Stimulated activated naive B cell treated with anti-CD40 and anti-IgM and Interleukin-4, amounts not matched to agents 10 μg/mL and 1 μg/mL and 100 μg/mL, for 72 hours (primary cell): ENCODE results near the gene GALNT13.
A peak's percentile ranks its signal among the peaks of the same experiment; 100 is the strongest.

Experiments used
- ATAC-seq, 2 donors: fragments of 150-1000 bp; cut with Tn5 transposase; replicated peaks; 2 replicates each; pipeline ENCODE4 v1.10.0; 2021; ENCODE audit warnings: moderate library complexity in 1 of 2
- DNase-seq: peaks from one replicate; pipeline ENCODE4 v3.0.0; 2021
- H3K27ac Mint-ChIP-seq: one replicate; pipeline ENCODE4 v1.8.0; 2022; ENCODE audit warnings: mild to moderate bottlenecking, mixed read lengths
- H3K27me3 Mint-ChIP-seq, 2 donors: one replicate each; pipeline ENCODE4 v1.8.0; 2022; ENCODE audit warnings: mixed read lengths in 2 of 2
- H3K36me3 Mint-ChIP-seq, 2 donors: one replicate each; pipeline ENCODE4 v1.8.0; 2022; ENCODE audit warnings: mixed read lengths in 2 of 2, mild to moderate bottlenecking in 1 of 2
- H3K4me1 Mint-ChIP-seq, 2 donors: one replicate each; pipeline ENCODE4 v1.8.0; 2022; ENCODE audit warnings: mixed read lengths in 2 of 2, mild to moderate bottlenecking in 1 of 2
- H3K4me3 Mint-ChIP-seq, 2 donors: one replicate each; pipeline ENCODE4 v1.8.0; 2022; ENCODE audit warnings: mild to moderate bottlenecking in 2 of 2, mixed read lengths in 2 of 2, moderate library complexity in 1 of 2
- H3K9me3 Mint-ChIP-seq, 2 donors: one replicate each; pipeline ENCODE4 v1.8.0; 2022; ENCODE audit warnings: mixed read lengths in 2 of 2, mild to moderate bottlenecking in 1 of 2

GALNT13 gene

GRCh38 chr2:153890576-153890975 is 18.9 kb downstream of the GALNT13 start:
- H3K27me3 Mint-ChIP-seq: no peaks in the 10 kb centered on the region
- no peaks in the 10 kb centered on the region for H3K4me1 Mint-ChIP-seq
- DNase-seq (no peak), ATAC-seq (no peak)
- H3K27ac Mint-ChIP-seq: no peak overlapping the region
- no peak overlapping the region for H3K4me3 Mint-ChIP-seq
- no peaks in the 10 kb centered on the region for H3K36me3 Mint-ChIP-seq
- H3K9me3 Mint-ChIP-seq: peaks cover 7 to 8% of the 10 kb centered on the region in 2 donors

GRCh38 chr2:153891051-153891450 is 19.3 kb downstream of the GALNT13 start:
- ATAC-seq (no peak), DNase-seq (no peak)
- H3K36me3 Mint-ChIP-seq: no peaks in the 10 kb centered on the region
- H3K27me3 Mint-ChIP-seq: no peaks in the 10 kb centered on the region
- H3K4me1 Mint-ChIP-seq: no peaks in the 10 kb centered on the region
- no peak overlapping the region for H3K27ac Mint-ChIP-seq
- peaks cover 4 to 7% of the 10 kb centered on the region in 2 donors for H3K9me3 Mint-ChIP-seq
- no peak overlapping the region for H3K4me3 Mint-ChIP-seq

- no peaks in the 10 kb centered on the region for H3K27me3 Mint-ChIP-seq
- no peak overlapping the region for H3K4me3 Mint-ChIP-seq
These were observed 41.2 kb downstream of the GALNT13 start for GRCh38 chr2:153912798-153913396.

GRCh38 chr2:153917570-153917969 is 45.8 kb downstream of the GALNT13 start:
- no peak overlapping the region for H3K27ac Mint-ChIP-seq
- DNase-seq: no peak
- no peaks in the 10 kb centered on the region for H3K27me3 Mint-ChIP-seq

More at GRCh38 chr2:153912798-153913396, 41.2 kb downstream of the GALNT13 start:
- Mint-ChIP-seq H3K27ac (no peak overlapping the region), H3K36me3 (no peaks in the 10 kb centered on the region), H3K4me1 (no peaks in the 10 kb centered on the region), H3K9me3 (peaks cover 9 to 17% of the 10 kb centered on the region in 2 donors)
- ATAC-seq: no peak
- no peak for DNase-seq

DNA sequence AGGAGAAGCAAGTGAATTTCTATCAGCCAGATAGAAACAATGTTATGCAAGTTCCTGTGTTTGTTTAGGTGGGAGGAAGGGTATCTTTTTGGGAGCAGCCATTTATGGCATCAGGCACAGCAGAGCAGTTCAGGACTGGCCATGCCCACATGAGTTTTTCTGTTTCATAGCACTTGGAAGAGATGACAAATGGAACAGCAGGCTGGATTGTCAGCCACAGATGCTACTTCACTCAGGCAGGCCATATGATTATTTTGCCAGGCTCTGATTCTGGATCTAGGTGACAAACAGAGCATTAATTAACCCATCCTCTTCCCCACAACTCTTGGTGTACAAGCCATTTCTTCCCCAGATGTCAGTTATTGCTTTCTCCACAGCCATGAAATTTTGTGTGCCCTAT is 63.8 kb downstream of the GALNT13 start:
- no peak for ATAC-seq
- Mint-ChIP-seq H3K9me3 (peaks cover 8 to 13% of the 10 kb centered on the region in 2 donors), H3K4me3 (no peak overlapping the region), H3K4me1 (no peaks in the 10 kb centered on the region), H3K27ac (no peak overlapping the region), H3K36me3 (no peaks in the 10 kb centered on the region), H3K27me3 (no peaks in the 10 kb centered on the region)
- DNase-seq: no peak

More at GRCh38 chr2:153917570-153917969, 45.8 kb downstream of the GALNT13 start:
- no peak for ATAC-seq
- no peaks in the 10 kb centered on the region for H3K4me1 Mint-ChIP-seq
- no peak overlapping the region for H3K4me3 Mint-ChIP-seq
- H3K9me3 Mint-ChIP-seq: peaks cover 2 to 4% of the 10 kb centered on the region in 2 donors
- H3K36me3 Mint-ChIP-seq: no peaks in the 10 kb centered on the region

- H3K4me3 Mint-ChIP-seq: no peak overlapping the region
- ATAC-seq (peak; percentile 42 to 51), DNase-seq (no peak)
- H3K27ac Mint-ChIP-seq: no peak overlapping the region
- no peaks in the 10 kb centered on the region for H3K36me3 Mint-ChIP-seq
- peaks cover 0 to 6% of the 10 kb centered on the region in 2 donors for H3K9me3 Mint-ChIP-seq
- no peaks in the 10 kb centered on the region for H3K27me3 Mint-ChIP-seq
- H3K4me1 Mint-ChIP-seq: no peaks in the 10 kb centered on the region
These were observed 67.5 kb downstream of the GALNT13 start for GRCh38 chr2:153939124-153939796.

- ATAC-seq: no peak
- Mint-ChIP-seq H3K27ac (no peak overlapping the region), H3K27me3 (no peaks in the 10 kb centered on the region), H3K9me3 (peaks cover 0 to 6% of the 10 kb centered on the region in 2 donors), H3K4me1 (no peaks in the 10 kb centered on the region), H3K4me3 (no peak overlapping the region), H3K36me3 (no peaks in the 10 kb centered on the region)
- DNase-seq: no peak
These were observed 68.8 kb downstream of the GALNT13 start for GRCh38 chr2:153940511-153940910.

- no peaks in the 10 kb centered on the region for H3K27me3 Mint-ChIP-seq
- no peak for ATAC-seq
- H3K36me3 Mint-ChIP-seq: no peaks in the 10 kb centered on the region
- no peaks in the 10 kb centered on the region for H3K4me1 Mint-ChIP-seq
- no peak overlapping the region for H3K27ac Mint-ChIP-seq
- no peaks in the 10 kb centered on the region for H3K9me3 Mint-ChIP-seq
- no peak for DNase-seq
- H3K4me3 Mint-ChIP-seq: no peak overlapping the region
These were observed 73.1 kb downstream of the GALNT13 start for GRCh38 chr2:153944800-153945199.

DNA sequence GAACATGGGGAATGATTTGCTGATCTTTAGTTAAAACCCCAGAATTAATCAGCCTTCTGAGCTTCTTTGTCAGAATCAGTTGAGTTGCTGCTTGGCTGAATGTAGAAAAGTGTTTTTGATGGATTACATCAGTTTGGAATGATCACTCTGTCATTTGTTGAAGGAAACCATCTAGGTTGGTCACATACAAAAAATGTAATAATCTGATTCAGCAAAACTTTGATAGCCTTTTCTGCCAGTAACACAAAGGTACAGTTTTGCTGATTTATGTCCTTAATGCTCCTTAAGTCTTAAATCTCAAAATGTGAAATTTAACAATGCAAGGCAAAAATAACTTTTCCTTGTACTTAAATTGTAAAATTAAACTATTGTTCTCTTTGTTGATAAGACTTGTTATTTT is 74.3 kb downstream of the GALNT13 start:
- DNase-seq (no peak), ATAC-seq (no peak)
- no peaks in the 10 kb centered on the region for H3K36me3 Mint-ChIP-seq
- no peaks in the 10 kb centered on the region for H3K9me3 Mint-ChIP-seq
- no peak overlapping the region for H3K27ac Mint-ChIP-seq
- no peaks in the 10 kb centered on the region for H3K4me1 Mint-ChIP-seq
- no peak overlapping the region for H3K4me3 Mint-ChIP-seq
- H3K27me3 Mint-ChIP-seq: no peaks in the 10 kb centered on the region

GRCh38 chr2:153953761-153954160 is 82.0 kb downstream of the GALNT13 start:
- H3K36me3 Mint-ChIP-seq: no peaks in the 10 kb centered on the region

DNA sequence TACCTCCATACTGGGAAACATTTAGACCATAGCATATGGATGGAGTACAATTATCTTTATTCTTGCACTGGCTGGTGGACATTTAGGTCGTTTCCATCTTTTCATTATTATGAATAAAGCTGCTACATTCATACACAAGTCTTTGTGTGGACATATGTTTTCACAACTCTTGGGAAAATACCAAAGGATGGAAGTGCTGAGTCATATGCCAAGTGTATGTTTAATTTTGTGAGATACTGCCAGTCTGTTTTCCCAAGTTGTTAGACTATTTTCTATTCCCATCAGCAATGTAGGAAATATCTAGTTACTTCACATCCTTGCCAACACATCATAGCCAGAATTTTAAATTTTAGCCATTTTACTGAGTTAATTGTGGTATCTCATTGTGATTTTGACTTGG is 91.5 kb downstream of the GALNT13 start:
- DNase-seq (no peak), ATAC-seq (no peak)
- no peak overlapping the region for H3K4me3 Mint-ChIP-seq
- H3K27ac Mint-ChIP-seq: no peak overlapping the region
- no peaks in the 10 kb centered on the region for H3K27me3 Mint-ChIP-seq
- no peaks in the 10 kb centered on the region for H3K4me1 Mint-ChIP-seq
- peaks cover 8 to 11% of the 10 kb centered on the region in 2 donors for H3K9me3 Mint-ChIP-seq
- no peaks in the 10 kb centered on the region for H3K36me3 Mint-ChIP-seq

More at GRCh38 chr2:153953761-153954160, 82.0 kb downstream of the GALNT13 start:
- Mint-ChIP-seq H3K27ac (no peak overlapping the region), H3K4me3 (no peak overlapping the region), H3K27me3 (no peaks in the 10 kb centered on the region), H3K4me1 (no peaks in the 10 kb centered on the region), H3K9me3 (peaks cover 1 to 8% of the 10 kb centered on the region in 2 donors)
- DNase-seq (no peak), ATAC-seq (no peak)

DNA sequence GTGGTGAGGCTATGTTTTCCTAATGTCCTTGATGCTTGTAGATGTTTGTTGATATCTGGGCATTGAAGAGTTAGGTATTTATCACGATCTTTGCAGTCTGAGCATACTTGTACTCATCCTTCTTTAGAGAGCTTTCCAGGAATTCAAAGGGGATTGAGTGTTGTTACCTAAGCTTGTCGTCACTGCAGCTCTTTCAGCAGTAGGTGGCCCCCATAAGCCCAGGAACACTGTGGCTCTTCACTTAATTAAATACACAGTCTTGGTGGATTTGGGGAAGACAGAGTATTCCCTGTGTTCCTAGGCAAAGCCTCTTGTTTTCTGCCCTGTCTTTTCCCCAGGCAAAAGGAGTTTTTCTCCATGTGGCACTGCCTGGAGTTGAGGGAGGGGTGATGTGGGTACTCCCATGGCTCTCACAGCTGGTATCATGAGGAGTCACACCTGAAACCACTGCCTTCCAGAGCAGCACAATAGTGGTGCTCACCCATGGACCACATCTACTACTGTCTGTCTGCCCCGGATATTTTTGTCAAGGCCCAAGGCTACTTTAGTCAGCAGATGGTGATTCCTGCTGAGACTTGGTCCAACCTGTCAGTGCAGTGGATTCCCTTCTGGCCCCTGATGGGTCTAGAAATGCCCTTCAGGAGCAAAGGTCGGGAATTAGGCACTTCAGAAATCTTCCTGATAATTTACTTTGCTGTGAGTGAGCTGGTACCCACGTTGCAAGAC is 95.7 kb downstream of the GALNT13 start:
- no peaks in the 10 kb centered on the region for H3K4me1 Mint-ChIP-seq
- no peak for ATAC-seq
- H3K9me3 Mint-ChIP-seq: peaks cover 0 to 5% of the 10 kb centered on the region in 2 donors
- no peaks in the 10 kb centered on the region for H3K36me3 Mint-ChIP-seq
- DNase-seq: no peak
- H3K4me3 Mint-ChIP-seq: no peak overlapping the region
- H3K27me3 Mint-ChIP-seq: no peaks in the 10 kb centered on the region
- no peak overlapping the region for H3K27ac Mint-ChIP-seq

DNA sequence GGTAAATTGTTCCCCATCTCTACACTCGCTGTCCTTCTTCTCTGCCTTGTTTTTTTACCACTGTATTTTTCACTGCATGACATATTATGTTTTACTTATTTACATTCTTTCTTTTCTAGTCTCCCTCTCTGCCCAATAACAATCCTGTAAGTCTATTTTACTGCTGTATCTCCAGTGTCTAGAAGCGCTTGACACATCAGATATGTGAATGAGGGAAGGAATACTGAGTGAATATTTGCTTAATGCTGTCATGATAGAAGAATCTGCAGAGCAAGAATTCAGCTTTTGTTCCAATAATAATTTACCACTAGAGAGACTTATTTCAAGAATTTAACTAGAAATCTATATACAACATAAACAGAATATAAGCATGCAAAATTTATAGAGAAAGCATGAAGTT is 99.5 kb downstream of the GALNT13 start:
- Mint-ChIP-seq H3K27ac (no peak overlapping the region), H3K4me1 (no peaks in the 10 kb centered on the region), H3K9me3 (peaks cover 0 to 8% of the 10 kb centered on the region in 2 donors), H3K27me3 (no peaks in the 10 kb centered on the region), H3K4me3 (no peak overlapping the region), H3K36me3 (no peaks in the 10 kb centered on the region)
- no peak for DNase-seq
- no peak for ATAC-seq

DNA sequence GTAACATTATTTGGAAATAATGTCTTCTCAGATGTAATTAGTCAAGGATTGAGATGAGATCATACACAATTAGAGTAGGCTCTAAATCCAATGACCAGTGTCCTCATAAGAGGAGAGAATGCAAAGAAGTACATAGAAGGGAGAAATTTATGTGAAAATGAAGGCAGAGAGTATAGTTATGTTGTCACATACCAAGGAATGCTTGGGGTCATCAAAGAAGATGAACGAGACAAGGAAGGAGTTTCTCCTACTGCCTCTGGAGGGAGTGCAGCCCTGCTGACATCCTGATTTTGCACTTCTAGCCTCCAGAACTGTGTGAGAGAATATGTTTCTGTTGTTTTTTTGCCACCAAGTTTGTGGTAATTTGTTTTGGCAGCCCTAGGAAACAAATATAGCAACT is 100.1 kb downstream of the GALNT13 start:
- Mint-ChIP-seq H3K36me3 (no peaks in the 10 kb centered on the region), H3K27me3 (no peaks in the 10 kb centered on the region), H3K4me1 (no peaks in the 10 kb centered on the region), H3K4me3 (no peak overlapping the region), H3K27ac (no peak overlapping the region), H3K9me3 (peaks cover 0 to 8% of the 10 kb centered on the region in 2 donors)
- ATAC-seq: no peak
- no peak for DNase-seq

GRCh38 chr2:153972412-153972811 is 100.7 kb downstream of the GALNT13 start:
- DNase-seq (no peak), ATAC-seq (no peak)
- no peak overlapping the region for H3K27ac Mint-ChIP-seq
- H3K4me3 Mint-ChIP-seq: no peak overlapping the region
- no peaks in the 10 kb centered on the region for H3K4me1 Mint-ChIP-seq
- H3K36me3 Mint-ChIP-seq: no peaks in the 10 kb centered on the region
- H3K27me3 Mint-ChIP-seq: no peaks in the 10 kb centered on the region
- H3K9me3 Mint-ChIP-seq: peaks cover 0 to 6% of the 10 kb centered on the region in 2 donors
